Stomach (tissue), 9 donors: Measurements from ENCODE around the gene SLC6A11. TPM values are rescaled to one million over a fixed set of nuclear protein-coding genes. Genes with fewer than 3 reads are reported as not detected.

Experiments
- DNase-seq, 2 donors: peaks; one replicate each; pipeline versions ENCODE4 v3.0.0 to v3.0.0-alpha.2; 2013 to 2019
- H3K27ac ChIP-seq, 5 donors: fragments of 200-600 bp in 4 of 5; sonication (generic) in 4 of 5; one replicate each; pipeline ENCODE4 v1.5.1; 2013 to 2019; ENCODE audit warnings: mild to moderate bottlenecking in 1 of 5, moderate library complexity in 1 of 5
- H3K27me3 ChIP-seq, 3 donors: fragments of 200-600 bp; sonication (generic); one replicate each; pipeline ENCODE4 v1.5.1; 2017 to 2019; ENCODE audit warnings: mixed run types in 1 of 3
- H3K36me3 ChIP-seq, 4 donors: fragments of 200-600 bp; sonication (generic); 1 replicate in 3 of 4; 2 replicates in 1 of 4; pipeline ENCODE4 v1.5.1; 2016 to 2019
- H3K4me1 ChIP-seq, 4 donors: fragments of 200-600 bp; sonication (generic); one replicate each; pipeline ENCODE4 v1.5.1; 2016 to 2019
- H3K4me3 ChIP-seq, 4 donors: fragments of 200-600 bp; sonication (generic) in 3 of 4; one replicate each; pipeline ENCODE4 v1.5.1; 2016 to 2019; ENCODE audit warnings: mild to moderate bottlenecking in 1 of 4
- H3K9me3 ChIP-seq, 4 donors: fragments of 200-600 bp; sonication (generic); one replicate each; pipeline ENCODE4 v1.5.1; 2016 to 2019
- EP300 ChIP-seq: sonication (generic); formaldehyde crosslinking; IDR thresholded peaks from one replicate; pipeline ENCODE4 v1.6.1; 2017; ENCODE audit warnings: antibody characterized with exemption
- POLR2A ChIP-seq, 4 donors: fragments of 450-650 bp; IDR thresholded peaks; one replicate each; pipeline ENCODE4 v1.6.1; 2016; ENCODE audit warnings: antibody characterized with exemption in 4 of 4, control low read depth in 2 of 4, mild to moderate bottlenecking in 1 of 4, moderate library complexity in 1 of 4
- POLR2AphosphoS5 ChIP-seq, 3 donors: sonication (generic); formaldehyde crosslinking; IDR thresholded peaks; one replicate each; pipeline ENCODE4 v1.6.1; 2016; ENCODE audit warnings: antibody characterized with exemption in 3 of 3
- WGBS, 5 donors: extraction: QIAGEN DNeasy Blood & Tissue Kit in 3 of 5; methylation state at CpG; one replicate each; pipeline versions ENCODE4 v1.1.5 to v1.1.7; 2013 to 2018; 5-methylcytosine and 5-hydroxymethylcytosine counted together
- intact Hi-C: fragments of 100-400 bp; cut with DNase I; formaldehyde crosslinking; loops from one replicate; pipeline ENCODE4 v1.15.1; 2023; ENCODE audit warnings: low total_unique reads
- polyA plus RNA-seq, 3 donors: library from polyadenylated mRNA; stranded (reverse); fragments of 200-250 nt; gene quantifications; one replicate each; pipeline ENCODE4 v1.2.3, GENCODE V29; 2013
- total RNA-seq, 5 donors: library from RNA; depleted of rRNA; stranded (reverse); fragments of >200 nt; gene quantifications; one replicate each; pipeline versions ENCODE4 v1.1.0 to v1.2.3, GENCODE V29; 2014 to 2016
- TF ChIP-seq, protein P1 (sequence below), 7 experiments: fragments of 450-650 bp in 4 of 7; fragments of 200-600 bp in 3 of 7; sonication (generic) in 3 of 7; IDR thresholded peaks; one replicate each; pipeline ENCODE4 v1.5.1; 2016 to 2019; ENCODE audit warnings: antibody characterized with exemption in 7 of 7, control low read depth in 2 of 7, mild to moderate bottlenecking in 1 of 7
- donor health status: healthy with polysubstance abuse.
- donor health status: Bipolar disorder and iron deficiency.
- donor health status: healthy.

Gene SLC6A11
- total and polyA plus RNA-seq, 8 donors: 0.18 to 2.0 TPM; not detected in 6

DNA sequence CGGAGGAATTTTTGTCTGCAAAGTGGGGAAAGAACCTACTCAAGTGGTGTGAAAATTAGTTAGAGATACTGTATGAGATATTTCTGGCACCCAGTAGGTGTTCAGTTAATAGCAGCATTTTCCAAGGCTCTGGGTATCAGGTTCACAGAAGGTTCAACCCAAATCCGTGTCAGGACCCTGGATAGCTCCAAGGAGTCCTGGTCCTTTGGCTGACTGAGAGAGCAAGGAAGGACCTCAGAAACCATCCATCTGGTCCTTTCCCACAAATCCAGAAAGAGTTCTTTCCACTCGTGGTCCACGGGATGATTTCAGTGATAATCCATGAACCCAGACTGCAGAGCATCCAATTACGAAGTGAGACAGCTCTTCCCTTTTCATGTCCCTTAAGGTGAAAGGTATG, 51.4 kb downstream of the SLC6A11 start:
- 31 to 51% (median 39%) methylated on average over 5 of the region's 5 CpGs for WGBS, 5 donors
- no peaks in the 10 kb centered on the region for H3K9me3 ChIP-seq
- DNase-seq: peak in 1 of 2 donors; percentile 32

DNA sequence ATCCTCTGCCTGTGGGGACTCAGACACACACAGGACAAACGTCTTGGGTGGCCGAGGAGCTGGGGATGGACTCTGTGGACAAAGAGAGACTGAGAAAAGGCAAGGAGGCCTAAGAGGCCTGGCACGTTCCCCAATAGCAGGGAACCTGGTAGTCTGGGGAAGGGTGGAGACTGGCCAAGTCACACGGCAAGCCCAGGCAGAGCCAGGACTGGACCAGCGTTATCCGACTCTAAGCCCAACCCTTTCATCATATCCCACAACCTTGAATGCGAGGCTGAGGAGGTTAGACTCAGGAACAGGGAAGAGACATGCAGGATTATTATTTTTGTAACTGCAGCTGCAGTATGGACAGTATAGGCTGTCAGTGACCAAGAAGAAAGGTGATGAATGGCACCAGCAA, 53.4 kb downstream of the SLC6A11 start:
- Histone ChIP-seq H3K9me3 (no peaks in the 10 kb centered on the region), H3K27ac (no peak overlapping the region), H3K27me3 (peaks cover 0 to 25% (median 0%) of the 10 kb centered on the region in 3 donors), H3K4me1 (no peaks in the 10 kb centered on the region), H3K4me3 (no peak overlapping the region), H3K36me3 (no peaks in the 10 kb centered on the region)
- TF ChIP-seq POLR2AphosphoS5 (IDR thresholded peaks at IDR 0.05): no peak
- TF ChIP-seq, protein P1, sequence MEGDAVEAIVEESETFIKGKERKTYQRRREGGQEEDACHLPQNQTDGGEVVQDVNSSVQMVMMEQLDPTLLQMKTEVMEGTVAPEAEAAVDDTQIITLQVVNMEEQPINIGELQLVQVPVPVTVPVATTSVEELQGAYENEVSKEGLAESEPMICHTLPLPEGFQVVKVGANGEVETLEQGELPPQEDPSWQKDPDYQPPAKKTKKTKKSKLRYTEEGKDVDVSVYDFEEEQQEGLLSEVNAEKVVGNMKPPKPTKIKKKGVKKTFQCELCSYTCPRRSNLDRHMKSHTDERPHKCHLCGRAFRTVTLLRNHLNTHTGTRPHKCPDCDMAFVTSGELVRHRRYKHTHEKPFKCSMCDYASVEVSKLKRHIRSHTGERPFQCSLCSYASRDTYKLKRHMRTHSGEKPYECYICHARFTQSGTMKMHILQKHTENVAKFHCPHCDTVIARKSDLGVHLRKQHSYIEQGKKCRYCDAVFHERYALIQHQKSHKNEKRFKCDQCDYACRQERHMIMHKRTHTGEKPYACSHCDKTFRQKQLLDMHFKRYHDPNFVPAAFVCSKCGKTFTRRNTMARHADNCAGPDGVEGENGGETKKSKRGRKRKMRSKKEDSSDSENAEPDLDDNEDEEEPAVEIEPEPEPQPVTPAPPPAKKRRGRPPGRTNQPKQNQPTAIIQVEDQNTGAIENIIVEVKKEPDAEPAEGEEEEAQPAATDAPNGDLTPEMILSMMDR (IDR thresholded peaks at IDR 0.05): no peak
- no peak for TF ChIP-seq POLR2A (IDR thresholded peaks at IDR 0.05)
- no peak for TF ChIP-seq EP300
- whole genome bisulfite sequencing, 5 donors: 60 to 72% (median 64%) methylated on average over 7 of the region's 7 CpGs
- intact Hi-C loops: no loop called here
- DNase-seq: no peak

More for the DNA sequence above, 51.4 kb downstream of the SLC6A11 start:
- peaks cover 0 to 22% (median 0%) of the 10 kb centered on the region in 3 donors for H3K27me3 ChIP-seq
- intact Hi-C loops: no loop called here
- no peak overlapping the region for H3K27ac ChIP-seq
- H3K4me3 ChIP-seq: no peak overlapping the region
- TF ChIP-seq POLR2AphosphoS5 (IDR thresholded peaks at IDR 0.05): no peak
- TF ChIP-seq, protein P1 (IDR thresholded peaks at IDR 0.05): no peak
- TF ChIP-seq EP300: no peak
- TF ChIP-seq POLR2A (IDR thresholded peaks at IDR 0.05): no peak
- no peaks in the 10 kb centered on the region for H3K4me1 ChIP-seq
- no peaks in the 10 kb centered on the region for H3K36me3 ChIP-seq

- no peak for TF ChIP-seq POLR2AphosphoS5 (IDR thresholded peaks at IDR 0.05)
- no peak for TF ChIP-seq EP300
- TF ChIP-seq, protein P1 (IDR thresholded peaks at IDR 0.05): no peak
- TF ChIP-seq POLR2A (IDR thresholded peaks at IDR 0.05): no peak
- H3K4me1 ChIP-seq: no peaks in the 10 kb centered on the region
- no peak overlapping the region for H3K27ac ChIP-seq
- H3K4me3 ChIP-seq: no peak overlapping the region
- DNase-seq: no peak
- peaks cover 0 to 25% (median 0%) of the 10 kb centered on the region in 3 donors for H3K27me3 ChIP-seq
- 64 to 100% (median 95%) methylated on average over 1 of the region's 1 CpG for WGBS, 5 donors
- H3K36me3 ChIP-seq: no peaks in the 10 kb centered on the region
- intact Hi-C loops: no loop called here
- H3K9me3 ChIP-seq: no peaks in the 10 kb centered on the region
Observed at GRCh38 chr3:10870296-10870695, 54.3 kb downstream of the SLC6A11 start.

DNA sequence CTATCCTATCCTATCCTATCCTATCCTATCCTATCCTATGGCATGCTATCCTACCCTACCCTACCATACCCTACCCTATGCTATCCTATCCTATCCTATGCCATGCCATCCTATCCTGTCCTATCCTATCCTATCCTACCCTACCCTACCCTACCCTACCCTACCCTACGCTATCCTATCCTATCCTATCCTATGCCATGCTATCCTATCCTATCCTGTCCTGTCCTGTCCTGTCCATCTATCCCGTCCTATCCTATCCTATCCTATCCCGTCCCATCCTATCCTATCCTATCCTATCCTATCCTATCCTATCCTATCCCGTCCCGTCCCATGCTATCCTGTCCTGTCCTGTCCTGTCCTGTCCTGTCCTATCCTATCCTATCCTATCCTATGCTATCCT, 57.4 kb downstream of the SLC6A11 start:
- TF ChIP-seq POLR2AphosphoS5 (IDR thresholded peaks at IDR 0.05): no peak
- no peak for TF ChIP-seq EP300
- TF ChIP-seq POLR2A (IDR thresholded peaks at IDR 0.05): no peak
- TF ChIP-seq, protein P1 (IDR thresholded peaks at IDR 0.05): no peak

More for the DNA sequence above, 57.4 kb downstream of the SLC6A11 start:
- Histone ChIP-seq H3K4me1 (no peaks in the 10 kb centered on the region), H3K27ac (no peak overlapping the region), H3K36me3 (no peaks in the 10 kb centered on the region), H3K4me3 (no peak overlapping the region), H3K27me3 (peaks cover 0 to 19% (median 0%) of the 10 kb centered on the region in 3 donors), H3K9me3 (no peaks in the 10 kb centered on the region)
- WGBS, 5 donors: 70 to 81% (median 77%) methylated on average over 5 of the region's 5 CpGs
- no peak for DNase-seq
- intact Hi-C loops: no loop called here
